Activated CD4-positive, alpha-beta memory T cell treated with anti-CD3 and anti-CD28 coated beads, Interleukin-2, amount 10 ng/mL, durations not matched to agents 7 days and 5 days (primary cell): ENCODE results near the gene TFF1. TPM values are rescaled to one million over a fixed set of nuclear protein-coding genes. Genes with fewer than 3 reads are reported as not detected.

Experiments
- CTCF ChIA-PET: fragments of 350-600 bp; sonication (Branson Sonifier 250); formaldehyde crosslinking; loops from one replicate; lab custom pipeline; 2021; ENCODE audit warnings: antibody characterized with exemption, inconsistent platforms; lab: Charles Lee
- POLR2A ChIA-PET: fragments of 350-600 bp; sonication (Branson Sonifier 250); formaldehyde crosslinking; loops from one replicate; lab custom pipeline; 2021; ENCODE audit warnings: antibody characterized with exemption; lab: Charles Lee
- DNase-seq: peaks from one replicate; pipeline ENCODE4 v3.0.0-alpha.2; 2020
- H3K27ac Mint-ChIP-seq: one replicate; pipeline ENCODE4 v1.8.0; 2021; ENCODE audit warnings: mild to moderate bottlenecking, mixed read lengths
- H3K27me3 Mint-ChIP-seq: one replicate; pipeline ENCODE4 v1.8.0; 2021; ENCODE audit warnings: mixed read lengths
- H3K36me3 Mint-ChIP-seq: one replicate; pipeline ENCODE4 v1.8.0; 2021; ENCODE audit warnings: low read depth, mixed read lengths
- H3K4me1 Mint-ChIP-seq: one replicate; pipeline ENCODE4 v1.8.0; 2021; ENCODE audit warnings: mixed read lengths
- H3K4me3 Mint-ChIP-seq: one replicate; pipeline ENCODE4 v1.8.0; 2021; ENCODE audit warnings: mild to moderate bottlenecking, mixed read lengths
- H3K9me3 Mint-ChIP-seq: one replicate; pipeline ENCODE4 v1.8.0; 2021; ENCODE audit warnings: mixed read lengths
- total RNA-seq, 2 experiments: library from RNA; stranded (reverse); gene quantifications; one replicate each; pipeline ENCODE4 v1.2.3, GENCODE V29; 2021

The TFF1 gene
- total RNA-seq, 2 experiments from 2014 or later, result not detected

DNA sequence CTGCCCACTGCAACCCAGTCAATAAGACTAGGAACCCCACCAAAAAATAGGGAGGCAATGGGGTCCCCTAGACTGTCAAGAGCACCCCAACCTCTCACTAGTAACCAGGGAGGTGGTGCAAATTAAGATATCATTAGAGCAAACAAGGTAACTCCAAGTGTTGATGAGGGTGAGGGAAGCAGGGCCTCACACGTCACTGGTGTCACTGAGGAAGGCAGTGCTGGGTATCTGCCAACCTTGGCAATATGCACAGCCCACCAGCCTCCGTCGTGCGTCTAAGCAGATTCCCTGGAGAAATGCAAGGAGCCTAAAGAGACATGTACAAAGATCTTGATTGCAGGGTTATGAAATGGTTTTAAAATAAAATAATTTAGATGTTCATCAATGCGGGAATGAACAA lies 41.1 kb upstream of the TFF1 start:
- CTCF ChIA-PET, result no interaction called here
- H3K27ac Mint-ChIP-seq, result peak overlapping the region; percentile 92

DNA sequence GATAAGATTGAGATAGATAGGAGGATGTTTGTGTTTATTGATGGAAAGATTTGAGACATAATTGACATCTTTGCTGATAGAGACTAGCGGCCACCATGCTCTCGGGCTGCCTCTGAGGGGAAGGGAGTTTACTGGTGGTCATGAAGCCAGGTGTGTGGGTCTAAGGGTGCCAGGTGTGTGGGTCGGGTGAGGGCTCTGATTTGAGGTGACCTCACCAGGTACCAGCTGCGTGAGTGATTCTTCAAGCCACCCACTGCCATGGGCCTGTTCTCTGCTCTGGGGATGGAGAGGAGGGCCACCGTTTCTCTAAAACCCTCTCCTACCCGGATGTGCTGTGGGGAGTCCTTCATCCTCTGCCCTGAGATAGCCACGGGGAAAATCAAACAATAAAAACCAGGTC lies 40.5 kb upstream of the TFF1 start:
- H3K4me3 Mint-ChIP-seq, result peak overlapping the region; percentile 95
- POLR2A ChIA-PET, result interaction anchor here (1.1 to 12.6 kb wide), 3 partner anchors 15 to 32 kb away, joined by 3 to 431 read pairs (median 9); no protein-coding TSS in a partner anchor
- H3K27ac Mint-ChIP-seq, result peak overlapping the region; percentile 92
- peaks cover 4% of the 10 kb centered on the region for H3K9me3 Mint-ChIP-seq
- no peak for DNase-seq
- H3K4me1 Mint-ChIP-seq, result peaks cover 46% of the 10 kb centered on the region
- peaks cover 47% of the 10 kb centered on the region for H3K36me3 Mint-ChIP-seq
- CTCF ChIA-PET, result interaction anchor here (3.9 to 4.8 kb wide), 2 partner anchors 16 to 25 kb away, joined by 21 to 51 read pairs; no protein-coding TSS in a partner anchor
- H3K27me3 Mint-ChIP-seq, result no peaks in the 10 kb centered on the region

More for the DNA sequence above, 41.1 kb upstream of the TFF1 start:
- DNase-seq, result no peak
- H3K36me3 Mint-ChIP-seq, result peaks cover 43% of the 10 kb centered on the region
- POLR2A ChIA-PET, result interaction anchor here (12.6 kb wide), 1 partner anchor 15 kb away, joined by 431 read pairs; no protein-coding TSS in a partner anchor
- H3K27me3 Mint-ChIP-seq, result no peaks in the 10 kb centered on the region
- peak overlapping the region; percentile 95 for H3K4me3 Mint-ChIP-seq
- no peaks in the 10 kb centered on the region for H3K9me3 Mint-ChIP-seq
- H3K4me1 Mint-ChIP-seq, result peaks cover 46% of the 10 kb centered on the region

DNA sequence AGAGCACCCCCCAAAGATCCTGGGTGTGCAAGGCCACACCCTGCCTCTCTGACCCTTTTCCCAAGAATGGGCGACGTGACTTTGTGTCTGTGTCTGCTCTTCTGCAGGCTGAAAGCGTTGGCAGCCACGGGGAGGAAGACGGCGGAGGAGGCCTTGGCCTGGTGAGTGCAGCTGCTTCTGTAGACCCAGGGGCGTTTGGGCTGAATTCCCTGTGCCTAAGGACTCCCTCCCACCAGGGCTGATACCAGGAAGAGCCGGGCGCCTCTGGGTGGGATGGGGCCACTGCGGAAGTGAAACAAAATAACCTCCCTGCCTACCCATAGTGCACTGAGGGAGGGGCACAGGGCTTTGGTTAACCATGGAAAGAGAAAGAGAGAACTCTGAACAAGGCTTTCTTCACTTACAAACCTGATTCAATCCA lies 39.9 kb upstream of the TFF1 start:
- peak overlapping the region; percentile 92 for H3K27ac Mint-ChIP-seq
- peak overlapping the region; percentile 95 for H3K4me3 Mint-ChIP-seq
- POLR2A ChIA-PET, result interaction anchor here (1.0 to 12.6 kb wide), 6 partner anchors 14 to 108 kb away, joined by 3 to 431 read pairs (median 6); no protein-coding TSS in a partner anchor
- CTCF ChIA-PET, result interaction anchor here (3.9 to 4.8 kb wide), 2 partner anchors 17 to 25 kb away, joined by 21 to 51 read pairs; no protein-coding TSS in a partner anchor
- peaks cover 9% of the 10 kb centered on the region for H3K9me3 Mint-ChIP-seq
- DNase-seq, result peak; percentile 75
- H3K36me3 Mint-ChIP-seq, result peaks cover 53% of the 10 kb centered on the region
- peaks cover 53% of the 10 kb centered on the region for H3K4me1 Mint-ChIP-seq
- H3K27me3 Mint-ChIP-seq, result no peaks in the 10 kb centered on the region

DNA sequence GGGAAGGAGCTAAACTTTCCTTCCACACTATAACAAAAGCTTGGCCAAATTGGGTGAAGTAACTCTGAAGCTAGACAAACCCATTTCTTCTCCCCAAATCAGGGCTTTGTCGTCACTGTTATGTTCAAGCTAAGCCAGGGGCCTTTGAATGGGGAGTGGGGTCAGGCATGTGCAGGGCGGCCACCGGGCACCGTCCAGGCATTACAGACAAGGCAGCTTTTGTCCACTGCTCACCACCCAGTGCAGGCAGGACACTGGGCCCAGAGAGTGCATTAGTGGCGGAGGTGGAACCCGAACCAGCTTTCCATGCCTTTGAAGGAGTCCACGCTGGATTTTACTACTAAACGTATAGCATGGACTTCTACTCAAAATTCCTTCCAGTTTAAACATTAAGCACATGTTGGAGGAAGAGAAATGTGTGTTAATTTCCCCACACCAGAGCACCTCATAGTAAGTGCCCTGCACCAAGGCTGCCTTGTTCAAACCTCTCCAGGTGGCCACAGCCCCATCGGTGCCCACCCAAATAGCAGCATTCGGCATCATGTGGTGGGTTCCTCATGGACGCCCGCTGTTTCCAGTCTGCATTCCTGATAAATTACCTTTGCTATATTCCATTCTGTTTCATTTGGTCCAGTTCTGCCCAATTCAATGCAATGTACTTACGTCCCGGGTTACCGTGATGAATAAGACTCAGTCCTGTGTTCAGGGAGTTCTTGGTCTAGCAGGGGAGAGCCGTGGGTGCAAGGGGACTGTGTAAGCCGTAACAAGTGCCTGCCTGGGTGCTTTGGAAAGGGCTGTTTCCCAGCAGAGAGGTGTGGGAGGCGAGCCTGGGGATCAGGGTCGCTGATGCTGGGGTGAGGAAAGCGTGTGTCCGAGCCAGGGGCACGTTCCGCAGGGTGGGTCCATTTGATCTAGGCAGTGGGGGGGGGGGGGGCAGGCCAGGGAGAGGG lies 39.0 kb upstream of the TFF1 start:
- Mint-ChIP-seq H3K4me3 (peak overlapping the region; percentile 95), H3K27ac (peak overlapping the region; percentile 92), H3K9me3 (peaks cover 9% of the 10 kb centered on the region), H3K27me3 (no peaks in the 10 kb centered on the region), H3K36me3 (peaks cover 55% of the 10 kb centered on the region), H3K4me1 (peaks cover 60% of the 10 kb centered on the region)
- DNase-seq, result no peak
- POLR2A ChIA-PET, result interaction anchor here (0.7 to 12.6 kb wide), 22 partner anchors 13 to 279 kb away, joined by 3 to 431 read pairs (median 4); partner anchors contain the start of gene ABCG1
- CTCF ChIA-PET, result interaction anchor here (1.4 to 4.8 kb wide), 6 partner anchors 13 to 147 kb away, joined by 3 to 51 read pairs (median 12); no protein-coding TSS in a partner anchor

DNA sequence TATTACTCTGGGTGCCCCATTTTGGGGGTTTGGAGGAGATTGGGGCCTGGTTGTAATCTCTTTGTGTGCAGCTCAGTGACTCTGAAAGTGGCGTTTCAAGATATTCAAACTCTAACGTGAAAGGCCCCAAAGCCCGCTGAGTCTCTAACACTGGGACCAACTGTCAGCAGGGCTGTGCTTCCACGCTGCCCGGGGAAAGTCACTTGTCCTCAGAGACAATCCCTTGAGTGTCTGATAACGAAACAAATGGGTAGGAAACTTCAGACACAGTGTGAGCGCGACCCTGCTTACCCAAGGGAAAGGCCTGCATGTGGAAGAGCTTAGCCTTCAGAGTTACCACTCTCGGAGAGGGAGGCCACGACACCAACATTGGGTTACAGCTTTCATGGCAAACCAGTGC lies 38.2 kb upstream of the TFF1 start:
- ChIA-PET POLR2A (interaction anchor here (0.7 to 12.6 kb wide), 28 partner anchors 12 to 1488 kb away, joined by 3 to 431 read pairs (median 4); partner anchors contain the start of gene ABCG1), CTCF (interaction anchor here (1.2 to 4.8 kb wide), 9 partner anchors 12 to 146 kb away, joined by 3 to 51 read pairs (median 6); no protein-coding TSS in a partner anchor)
- peak; percentile 48 for DNase-seq
- Mint-ChIP-seq H3K9me3 (peaks cover 9% of the 10 kb centered on the region), H3K4me3 (peak overlapping the region; percentile 95), H3K27me3 (no peaks in the 10 kb centered on the region), H3K36me3 (peaks cover 55% of the 10 kb centered on the region), H3K27ac (peak overlapping the region; percentile 92), H3K4me1 (peaks cover 56% of the 10 kb centered on the region)

DNA sequence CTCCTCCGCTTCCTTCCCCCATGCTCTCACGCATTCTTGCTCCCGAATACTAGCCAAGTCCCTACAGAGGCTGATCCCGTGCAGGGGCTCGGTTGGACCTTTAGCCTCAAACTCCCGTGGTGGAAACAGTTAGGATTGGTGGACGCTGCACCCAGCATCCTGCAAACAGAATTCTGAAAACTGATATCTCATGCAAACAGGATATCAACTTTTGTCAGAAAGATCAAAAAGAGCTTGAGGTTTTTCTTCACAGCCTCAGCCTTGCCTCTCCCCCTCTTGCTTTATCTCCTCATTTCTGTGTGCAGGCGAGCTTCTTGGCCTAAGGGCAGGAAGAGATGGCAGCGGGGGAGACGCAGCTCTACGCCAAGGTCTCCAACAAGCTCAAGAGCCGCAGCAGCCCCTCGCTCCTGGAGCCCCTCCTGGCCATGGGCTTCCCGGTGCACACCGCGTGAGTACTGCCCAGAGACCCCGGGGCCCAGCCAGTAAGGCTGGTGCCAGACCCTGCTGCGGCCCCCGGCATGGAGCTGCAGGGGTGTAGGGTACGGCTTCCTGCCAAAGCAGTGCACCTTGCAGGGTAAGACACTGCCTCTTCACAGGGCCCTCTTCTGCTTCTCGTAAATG lies 37.4 kb upstream of the TFF1 start, which contains the start of gene UBASH3A:
TSS of gene UBASH3A (plus strand) at position 292 of the 621 bp plus-strand sequence. CDS start at position 336, 44 bp downstream.
- ChIA-PET CTCF (interaction anchor here (0.8 to 4.8 kb wide), 12 partner anchors 11 to 145 kb away, joined by 3 to 51 read pairs (median 5); no protein-coding TSS in a partner anchor), POLR2A (interaction anchor here (0.7 to 12.6 kb wide), 28 partner anchors 11 to 1489 kb away, joined by 3 to 431 read pairs (median 5); partner anchors contain the start of gene ABCG1)
- peak; percentile 66 for DNase-seq
- H3K27ac Mint-ChIP-seq, result peak within 1 kb of the TSS; percentile 92
- H3K9me3 Mint-ChIP-seq, result peaks cover 9% of the 10 kb centered on the region
- peaks cover 55% of the 10 kb centered on the region for H3K36me3 Mint-ChIP-seq
- peaks cover 56% of the 10 kb centered on the region for H3K4me1 Mint-ChIP-seq
- peak within 1 kb of the TSS; percentile 95 for H3K4me3 Mint-ChIP-seq
- H3K27me3 Mint-ChIP-seq, result no peaks in the 10 kb centered on the region

DNA sequence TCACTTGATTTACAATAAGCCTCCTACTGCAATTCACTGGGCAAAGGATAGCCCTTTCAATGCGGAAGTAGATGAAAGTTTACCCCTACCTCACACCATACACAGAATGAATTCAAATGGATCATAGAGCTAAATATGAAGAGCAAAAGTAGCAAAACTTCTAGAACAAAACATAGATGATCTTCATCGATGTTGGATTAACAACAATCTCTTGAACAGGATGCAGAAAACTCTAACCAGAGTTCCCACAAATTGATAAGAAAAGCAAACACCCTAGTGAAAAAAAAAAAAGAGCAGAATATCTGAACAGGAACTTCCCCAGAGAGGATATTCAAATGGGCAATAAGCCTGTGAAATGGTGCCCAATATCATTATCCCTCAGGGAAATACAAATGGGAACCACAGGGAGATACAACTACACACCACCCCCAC lies 35.5 kb upstream of the TFF1 start:
- Mint-ChIP-seq H3K4me3 (peak overlapping the region; percentile 7), H3K9me3 (peaks cover 9% of the 10 kb centered on the region), H3K36me3 (peaks cover 45% of the 10 kb centered on the region), H3K27ac (peak overlapping the region; percentile 47), H3K4me1 (peaks cover 54% of the 10 kb centered on the region), H3K27me3 (no peaks in the 10 kb centered on the region)
- ChIA-PET CTCF (interaction anchor here (1.0 to 4.8 kb wide), 2 partner anchors 21 to 91 kb away, joined by 5 to 51 read pairs; no protein-coding TSS in a partner anchor), POLR2A (interaction anchor here (3.9 to 12.6 kb wide), 3 partner anchors 9 to 164 kb away, joined by 23 to 431 read pairs (median 59); no protein-coding TSS in a partner anchor)
- no peak for DNase-seq

DNA sequence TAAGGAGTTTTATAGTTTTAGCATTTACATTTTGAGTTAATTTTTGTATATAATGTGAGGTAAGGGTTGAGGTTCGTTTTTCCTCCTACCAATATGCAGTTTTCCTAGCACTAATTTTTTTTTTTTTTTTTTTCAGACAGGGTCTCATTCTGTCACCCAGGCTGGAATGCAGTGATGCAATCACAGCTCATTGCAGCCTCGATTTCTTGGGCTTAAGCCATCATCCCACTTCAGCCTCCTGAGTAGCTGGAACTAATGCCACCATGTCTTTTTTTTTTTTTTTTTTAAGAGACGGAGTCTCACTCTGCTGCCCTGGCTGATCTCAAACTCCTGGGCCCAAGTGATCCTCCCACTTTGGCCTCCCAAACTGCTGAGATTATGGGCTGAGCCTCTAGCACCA lies 34.8 kb upstream of the TFF1 start:
- POLR2A ChIA-PET, result interaction anchor here (0.6 to 2.4 kb wide), 3 partner anchors 14 to 24 kb away, joined by 3 to 10 read pairs (median 4); no protein-coding TSS in a partner anchor
- CTCF ChIA-PET, result interaction anchor here (0.9 to 1.0 kb wide), 3 partner anchors 12 to 91 kb away, joined by 3 to 5 read pairs (median 4); no protein-coding TSS in a partner anchor
- Mint-ChIP-seq H3K4me3 (no peak overlapping the region), H3K27me3 (no peaks in the 10 kb centered on the region), H3K4me1 (peaks cover 49% of the 10 kb centered on the region), H3K36me3 (peaks cover 38% of the 10 kb centered on the region), H3K9me3 (peaks cover 9% of the 10 kb centered on the region), H3K27ac (peak overlapping the region; percentile 29)
- no peak for DNase-seq

DNA sequence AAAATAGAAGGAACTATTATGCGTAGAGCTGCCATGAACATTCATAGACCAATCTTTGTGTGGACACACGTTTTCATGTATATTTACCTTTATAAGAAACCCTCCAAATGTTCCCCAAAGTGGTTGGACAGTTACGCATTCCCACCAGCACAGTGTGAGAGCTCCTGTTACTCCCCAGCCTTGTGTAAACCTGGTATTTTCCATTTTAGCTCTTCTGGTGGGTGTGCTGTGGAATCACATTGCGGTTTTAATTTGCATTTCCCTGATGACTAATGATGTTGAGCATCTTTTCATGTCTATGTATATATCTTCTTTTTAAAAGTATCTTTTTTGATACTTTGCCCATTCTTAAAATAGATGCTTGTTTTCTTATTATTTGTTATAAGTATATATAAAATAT lies 34.2 kb upstream of the TFF1 start:
- ChIA-PET POLR2A (interaction anchor here (0.6 to 2.4 kb wide), 5 partner anchors 13 to 181 kb away, joined by 3 to 10 read pairs (median 4); no protein-coding TSS in a partner anchor), CTCF (interaction anchor here (0.9 to 2.8 kb wide), 3 partner anchors 12 to 62 kb away, joined by 3 to 10 read pairs (median 4); no protein-coding TSS in a partner anchor)
- no peaks in the 10 kb centered on the region for H3K27me3 Mint-ChIP-seq
- H3K9me3 Mint-ChIP-seq, result peaks cover 9% of the 10 kb centered on the region
- no peak for DNase-seq
- H3K36me3 Mint-ChIP-seq, result peaks cover 33% of the 10 kb centered on the region
- peak overlapping the region; percentile 29 for H3K27ac Mint-ChIP-seq
- no peak overlapping the region for H3K4me3 Mint-ChIP-seq
- peaks cover 53% of the 10 kb centered on the region for H3K4me1 Mint-ChIP-seq

DNA sequence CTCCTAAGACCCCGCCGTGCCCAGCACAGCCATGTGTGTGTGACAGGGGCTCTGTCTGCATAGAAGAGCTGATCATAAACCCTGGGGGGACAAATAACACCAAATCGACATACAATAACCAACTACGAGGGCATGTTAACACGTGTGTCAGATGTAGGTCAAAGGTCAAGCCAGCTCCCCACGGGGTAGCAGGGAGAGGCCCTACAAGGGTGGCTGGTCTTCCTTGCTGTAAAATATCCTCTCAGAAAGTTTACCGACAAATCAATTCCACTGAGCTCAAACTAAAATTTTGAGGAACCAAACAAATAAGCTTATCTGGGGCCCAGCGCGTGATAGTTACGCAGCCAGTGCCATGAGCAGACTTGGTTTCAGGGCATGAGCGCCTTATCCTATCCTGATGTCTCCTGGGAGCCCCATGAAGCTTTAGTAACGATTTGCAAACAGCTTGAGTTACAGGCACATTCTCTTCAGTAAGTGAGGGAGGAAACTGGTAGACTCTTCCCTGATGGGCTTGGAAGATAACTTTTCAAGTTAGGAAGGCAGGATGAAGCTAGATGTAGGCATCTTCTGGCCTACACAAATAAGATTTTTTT lies 32.2 kb upstream of the TFF1 start:
- Mint-ChIP-seq H3K36me3 (peaks cover 20% of the 10 kb centered on the region), H3K4me3 (no peak overlapping the region), H3K27ac (no peak overlapping the region), H3K4me1 (peaks cover 54% of the 10 kb centered on the region), H3K27me3 (no peaks in the 10 kb centered on the region), H3K9me3 (peaks cover 9% of the 10 kb centered on the region)
- no peak for DNase-seq
- CTCF ChIA-PET, result interaction anchor here (1.0 to 2.8 kb wide), 5 partner anchors 10 to 30 kb away, joined by 3 to 10 read pairs (median 5); no protein-coding TSS in a partner anchor
- POLR2A ChIA-PET, result interaction anchor here (0.6 to 2.4 kb wide), 10 partner anchors 10 to 480 kb away, joined by 3 to 10 read pairs (median 4); no protein-coding TSS in a partner anchor

DNA sequence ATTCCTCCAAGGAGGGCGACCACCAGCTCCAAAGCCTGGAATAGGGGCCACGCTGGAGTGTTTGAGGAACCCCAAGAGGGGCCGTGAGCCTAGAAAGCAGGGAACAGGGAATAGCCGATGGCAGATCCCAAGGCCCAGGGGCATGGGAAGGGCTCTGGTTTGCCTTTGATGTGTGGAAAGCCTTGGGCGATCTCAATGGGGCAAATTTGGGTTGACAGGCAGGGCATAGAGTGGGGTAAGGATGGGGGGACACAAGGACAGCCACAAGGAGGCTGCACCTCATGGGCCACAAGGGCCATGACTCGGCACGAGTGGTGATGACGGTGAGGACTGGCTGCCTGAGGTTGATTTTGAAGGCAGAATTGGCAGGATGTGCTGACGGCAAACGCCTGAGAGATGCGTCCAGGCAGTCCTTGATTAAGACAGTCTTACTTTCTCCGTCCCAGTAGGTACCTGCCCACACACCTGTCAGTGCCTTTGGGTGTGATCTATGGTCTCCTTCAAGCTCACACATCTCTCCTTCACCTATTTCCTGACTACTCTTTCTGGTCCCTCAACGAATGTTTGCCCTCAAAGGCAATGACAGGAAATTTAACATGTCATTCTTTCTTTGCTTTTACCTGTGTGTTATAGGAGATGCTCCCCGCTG lies 31.5 kb upstream of the TFF1 start:
- Mint-ChIP-seq H3K4me3 (no peak overlapping the region), H3K4me1 (peaks cover 57% of the 10 kb centered on the region), H3K27ac (no peak overlapping the region), H3K9me3 (peaks cover 9% of the 10 kb centered on the region), H3K36me3 (peaks cover 20% of the 10 kb centered on the region), H3K27me3 (no peaks in the 10 kb centered on the region)
- no peak for DNase-seq
- ChIA-PET POLR2A (interaction anchor here (0.6 to 1.9 kb wide), 8 partner anchors 10 to 198 kb away, joined by 3 to 10 read pairs (median 4); no protein-coding TSS in a partner anchor), CTCF (interaction anchor here (1.0 to 2.8 kb wide), 4 partner anchors 9 to 31 kb away, joined by 3 to 10 read pairs (median 4); no protein-coding TSS in a partner anchor)
